Breast epithelium (tissue), 3 donors: ENCODE measurements around the gene GNAQ.

Source experiments
- CTCF ChIP-seq, 3 donors: fragments of 450-650 bp; IDR thresholded peaks; one replicate each; pipeline ENCODE4 v1.5.1; 2016 to 2017; ENCODE audit warnings: antibody characterized with exemption in 3 of 3, mild to moderate bottlenecking in 3 of 3, moderate library complexity in 3 of 3
- POLR2A ChIP-seq: fragments of 450-650 bp; IDR thresholded peaks from one replicate; pipeline ENCODE4 v1.6.1; 2016; ENCODE audit warnings: antibody characterized with exemption, mild to moderate bottlenecking, moderate library complexity
- POLR2AphosphoS5 ChIP-seq, 3 donors: sonication (generic); formaldehyde crosslinking; IDR thresholded peaks; one replicate each; pipeline ENCODE4 v1.6.1; 2017; ENCODE audit warnings: antibody characterized with exemption in 3 of 3

GRCh38 chr9:77879437-77879943, 152.1 kb downstream of the GNAQ start:
- no peak for TF ChIP-seq CTCF (IDR thresholded peaks at IDR 0.05)
- TF ChIP-seq POLR2AphosphoS5 (IDR thresholded peaks at IDR 0.05) = no peak
- TF ChIP-seq POLR2A = no peak
